Measurements from ENCODE around the gene MOB1B. TPM values are rescaled to one million over a fixed set of nuclear protein-coding genes. Genes with fewer than 3 reads are reported as not detected.
"Not testable (repeated sequence)": the region's sequence is repeated elsewhere in the genome, so short reads cannot be mapped to it uniquely, and the experiment has no call there.

Gene MOB1B
- total RNA-seq, 1 donor from 2014 or later, result 17.6 TPM

DNA sequence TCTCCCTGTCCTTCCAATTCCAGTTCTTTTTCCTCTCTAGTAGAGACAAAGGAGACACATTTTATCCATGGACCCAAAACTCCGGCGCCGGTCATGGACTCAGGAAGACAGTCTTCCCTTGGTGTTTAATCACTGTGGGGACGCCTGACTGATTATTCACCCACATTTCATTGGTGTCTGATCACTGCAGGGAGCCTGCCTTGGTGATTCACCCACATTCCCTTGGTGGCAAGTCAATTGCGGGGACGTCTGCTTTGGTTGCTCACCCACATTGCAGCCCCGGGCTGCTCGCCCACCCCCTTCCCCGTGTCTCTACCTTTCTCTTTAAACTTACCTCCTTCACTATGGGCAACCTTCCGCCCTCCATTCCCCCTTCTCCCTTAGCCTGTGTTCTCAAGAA, 129.9 kb downstream of the MOB1B start:
- ATAC-seq; DNase-seq (ENCODE audit: missing footprints); intact Hi-C loops (cut with DNase I): not testable (repeated sequence)

Other genes starting within 250 kb of the MOB1B start
- 6.5 TPM for gene JCHAIN, start 235.9 kb upstream of the MOB1B start, total RNA-seq
- 14.8 TPM for gene UTP3, start 213.8 kb upstream of the MOB1B start, total RNA-seq
- gene RUFY3, start 180.4 kb upstream of the MOB1B start, total RNA-seq, result 23.0 TPM
- gene GRSF1, start 62.5 kb upstream of the MOB1B start, total RNA-seq, result 96.8 TPM
- gene DCK, start 91.3 kb downstream of the MOB1B start, total RNA-seq, result 7.2 TPM

All from Right ventricle myocardium inferior (tissue), 1 donor.